ENCODE data around the gene THSD7A. TPM values are rescaled to one million over a fixed set of nuclear protein-coding genes. Genes with fewer than 3 reads are reported as not detected.

Gene THSD7A
- total and polyA plus RNA-seq, 2 experiments from 2014 or later, result 4.0 to 8.3 TPM

DNA sequence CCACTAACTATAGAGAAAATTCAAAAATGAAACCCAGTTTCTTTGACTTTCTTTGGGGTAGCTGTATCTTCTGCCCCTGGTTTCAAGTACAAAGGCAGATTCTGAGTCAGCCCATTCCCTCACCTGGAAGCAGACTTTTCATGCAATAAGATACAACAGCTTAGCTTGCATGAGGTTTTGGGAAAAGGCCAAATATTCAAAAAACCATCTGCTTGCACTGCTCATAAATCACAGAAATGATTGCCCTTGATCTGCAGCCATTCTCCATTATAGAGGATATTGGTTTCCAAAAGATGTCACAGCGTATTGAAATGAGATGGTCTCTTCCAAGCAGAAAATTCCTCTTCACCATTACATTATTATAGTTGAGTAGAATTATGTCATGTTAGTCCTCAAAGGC is 504.4 kb downstream of the THSD7A start:
- H3K27me3 ChIP-seq, result no peaks in the 10 kb centered on the region
- no peak overlapping the region for H3K4me2 ChIP-seq
- no peaks in the 10 kb centered on the region for H3K9me2 ChIP-seq (replicated peaks; ENCODE audit: insufficient read depth)
- no peaks in the 10 kb centered on the region for H3K9me3 ChIP-seq (ENCODE audit: low read depth)
- DNase-seq (ENCODE audit: low spot score), result no peak
- TF ChIP-seq CTCF (IDR thresholded peaks at IDR 0.05; ENCODE audit: poor library complexity), result no peak
- TF ChIP-seq EZH2 (IDR thresholded peaks at IDR 0.05; ENCODE audit: borderline replicate concordance), result no peak
- no peak for TF ChIP-seq EZH2phosphoT487 (IDR thresholded peaks at IDR 0.05; ENCODE audit: low read depth, severe bottlenecking, unreplicated experiment)
- no peaks in the 10 kb centered on the region for H3K79me2 ChIP-seq
- no peaks in the 10 kb centered on the region for H3K4me1 ChIP-seq (ENCODE audit: insufficient read depth)
- H3K4me3 ChIP-seq, result no peak overlapping the region
- H4K20me1 ChIP-seq (ENCODE audit: insufficient read depth, poor library complexity, severe bottlenecking), result no peaks in the 10 kb centered on the region
- no peak overlapping the region for H2AFZ ChIP-seq
- no peak overlapping the region for H3K27ac ChIP-seq
- no peaks in the 10 kb centered on the region for H3K36me3 ChIP-seq (replicated peaks; ENCODE audit: insufficient read depth, low read depth)
- 90% methylated on average over 1 of the region's 1 CpG for WGBS (ENCODE audit: low lambda C conversion rate, missing lambda C conversion rate)

Measured in hepatocyte (in vitro differentiated cells).